Measurements from ENCODE around the gene IRF2BP1.
"Not testable (repeated sequence)": the region's sequence is repeated elsewhere in the genome, so short reads cannot be mapped to it uniquely, and the experiment has no call there.

Gene IRF2BP1

GRCh38 chr19:45901912-45902650, 16.1 kb upstream of the IRF2BP1 start, which contains the start of gene MYPOP:
Gene MYPOP (minus strand): TSS chr19:45902613. CDS start chr19:45901773, 840 bp downstream.
- DNase-seq: no peak

- no peak for DNase-seq
Measured at GRCh38 chr19:45901432-45901911, 15.5 kb upstream of the IRF2BP1 start.

- no peak for DNase-seq
Measured at GRCh38 chr19:45900738-45901431, 14.9 kb upstream of the IRF2BP1 start.

GRCh38 chr19:45899919-45900589, 14.1 kb upstream of the IRF2BP1 start:
- DNase-seq: no peak

- DNase-seq: no peak
Measured at GRCh38 chr19:45899253-45899652, 13.3 kb upstream of the IRF2BP1 start.

GRCh38 chr19:45897261-45897812, 11.4 kb upstream of the IRF2BP1 start:
- no peak for DNase-seq

- not testable (repeated sequence) for DNase-seq
Measured at GRCh38 chr19:45895983-45896599, 10.2 kb upstream of the IRF2BP1 start.

- DNase-seq: no peak
Measured at GRCh38 chr19:45895519-45895972, 9.6 kb upstream of the IRF2BP1 start.

GRCh38 chr19:45890877-45891276, 4.9 kb upstream of the IRF2BP1 start:
- DNase-seq: no peak

GRCh38 chr19:45889210-45889885, 3.4 kb upstream of the IRF2BP1 start:
- no peak for DNase-seq

- no peak for DNase-seq
Measured at GRCh38 chr19:45887200-45887710, 1.3 kb upstream of the IRF2BP1 start.

GRCh38 chr19:45886427-45887199, 672 bp upstream of the IRF2BP1 start:
- DNase-seq: peak; percentile 85

GRCh38 chr19:45884682-45885555, 1.0 kb downstream of the IRF2BP1 start:
- no peak for DNase-seq

- DNase-seq: no peak
Measured at GRCh38 chr19:45883881-45884681, 1.9 kb downstream of the IRF2BP1 start.

- no peak for DNase-seq
Measured at GRCh38 chr19:45883586-45883880, 2.4 kb downstream of the IRF2BP1 start.

GRCh38 chr19:45882652-45883585, 3.0 kb downstream of the IRF2BP1 start:
- DNase-seq: peak; percentile 73

- DNase-seq: no peak
Measured at GRCh38 chr19:45881909-45882528, 3.9 kb downstream of the IRF2BP1 start.

Measured in activated effector memory CD4-positive, alpha-beta T cell treated with Interleukin-2 at 50 U/mL for 16 hours (primary cell).